NCI-H2196 (cell line): ENCODE measurements around the gene PTGFRN.

Experiments used
- DNase-seq: peaks from one replicate; lab custom pipeline; 2025; ENCODE audit not compliant: unreplicated experiment; lab: John Stamatoyannopoulos, UW

Gene PTGFRN

GRCh38 chr1:116887212-116887611, 22.5 kb upstream of the PTGFRN start:
- DNase-seq = no peak

- DNase-seq = no peak
These were observed 20.3 kb upstream of the PTGFRN start for GRCh38 chr1:116889380-116889779.

- DNase-seq = no peak
These were observed 18.2 kb upstream of the PTGFRN start for GRCh38 chr1:116891396-116892079.

GRCh38 chr1:116895073-116895472, 14.6 kb upstream of the PTGFRN start:
- no peak for DNase-seq

GRCh38 chr1:116899529-116899928, 10.2 kb upstream of the PTGFRN start:
- no peak for DNase-seq

GRCh38 chr1:116900471-116901365, 9.0 kb upstream of the PTGFRN start:
- DNase-seq = no peak

GRCh38 chr1:116902027-116902426, 7.7 kb upstream of the PTGFRN start:
- DNase-seq = no peak

GRCh38 chr1:116902723-116903383, 6.9 kb upstream of the PTGFRN start:
- DNase-seq = no peak

GRCh38 chr1:116904791-116905320, 4.9 kb upstream of the PTGFRN start:
- DNase-seq = no peak

- DNase-seq = no peak
These were observed 2.9 kb upstream of the PTGFRN start for GRCh38 chr1:116906812-116907211.

- DNase-seq = no peak
These were observed 2.4 kb upstream of the PTGFRN start for GRCh38 chr1:116907351-116907750.

- DNase-seq = no peak
These were observed 1.4 kb upstream of the PTGFRN start for GRCh38 chr1:116908266-116908665.

GRCh38 chr1:116908820-116909511, 750 bp upstream of the PTGFRN start:
- no peak for DNase-seq

- DNase-seq = peak; percentile 14
These were observed 867 bp downstream of the PTGFRN start for GRCh38 chr1:116910379-116911187.

- DNase-seq = no peak
These were observed 1.5 kb downstream of the PTGFRN start for GRCh38 chr1:116911188-116911553.

- DNase-seq = no peak
These were observed 2.2 kb downstream of the PTGFRN start for GRCh38 chr1:116911779-116912469.

GRCh38 chr1:116912846-116913245, 3.1 kb downstream of the PTGFRN start:
- no peak for DNase-seq

- DNase-seq = no peak
These were observed 4.2 kb downstream of the PTGFRN start for GRCh38 chr1:116913941-116914340.

GRCh38 chr1:116914667-116915066, 5.0 kb downstream of the PTGFRN start:
- no peak for DNase-seq
